KG1 (cell line): ENCODE measurements around the gene EDRF1.

ENCODE experiments used
- DNase-seq: peaks from one replicate; lab custom pipeline; 2025; lab: John Stamatoyannopoulos, UW

Gene EDRF1

DNA sequence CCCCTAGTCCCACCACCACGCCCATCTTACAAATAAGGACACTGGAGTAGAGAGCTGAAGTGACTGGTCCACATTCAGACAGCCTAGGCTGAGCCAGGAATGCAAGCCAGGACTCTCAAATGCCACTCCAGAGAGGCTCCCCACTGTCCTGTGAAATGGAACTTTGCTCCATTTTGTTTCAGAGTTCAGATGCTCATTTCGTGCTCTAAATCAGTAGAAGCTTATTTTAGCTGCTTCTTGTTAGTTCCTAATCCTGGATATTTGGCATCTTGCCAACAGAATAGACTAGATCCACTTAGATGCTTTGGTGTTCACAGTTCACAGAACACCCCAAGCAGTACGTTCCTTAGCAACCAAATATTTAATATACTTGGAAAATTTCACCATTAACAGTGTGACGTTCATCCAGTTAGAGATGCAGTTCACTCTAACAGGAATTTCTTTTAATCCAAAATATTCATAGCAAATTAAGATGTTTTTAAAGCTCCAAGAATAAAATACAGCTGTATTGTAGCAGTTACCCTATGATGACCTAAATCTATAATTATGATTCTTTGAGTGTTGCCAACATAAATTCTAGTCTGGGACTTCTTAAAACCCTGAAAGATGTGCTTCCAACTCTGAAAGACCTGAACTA lies 48.8 kb downstream of the EDRF1 start:
- DNase-seq: no peak

DNA sequence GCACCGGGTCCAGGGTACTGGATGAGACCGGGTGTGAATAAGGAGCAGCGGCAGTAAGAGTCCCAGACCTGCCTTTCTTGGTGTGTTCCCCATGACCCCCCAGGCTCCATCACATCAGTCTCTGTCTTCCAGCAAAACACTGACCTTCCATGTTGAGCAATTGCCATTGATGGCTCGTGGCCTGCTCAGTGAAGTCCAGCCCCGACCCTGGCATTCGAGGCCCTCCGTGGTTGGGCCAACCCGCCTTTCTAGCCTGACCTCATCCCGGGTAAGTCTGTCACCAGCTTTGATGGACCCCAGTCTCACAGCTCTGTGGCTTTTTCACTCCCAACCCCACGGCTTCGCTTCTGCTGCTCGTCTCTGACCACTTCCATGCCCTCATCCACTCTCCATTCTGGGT lies 49.7 kb downstream of the EDRF1 start:
- no peak for DNase-seq

DNA sequence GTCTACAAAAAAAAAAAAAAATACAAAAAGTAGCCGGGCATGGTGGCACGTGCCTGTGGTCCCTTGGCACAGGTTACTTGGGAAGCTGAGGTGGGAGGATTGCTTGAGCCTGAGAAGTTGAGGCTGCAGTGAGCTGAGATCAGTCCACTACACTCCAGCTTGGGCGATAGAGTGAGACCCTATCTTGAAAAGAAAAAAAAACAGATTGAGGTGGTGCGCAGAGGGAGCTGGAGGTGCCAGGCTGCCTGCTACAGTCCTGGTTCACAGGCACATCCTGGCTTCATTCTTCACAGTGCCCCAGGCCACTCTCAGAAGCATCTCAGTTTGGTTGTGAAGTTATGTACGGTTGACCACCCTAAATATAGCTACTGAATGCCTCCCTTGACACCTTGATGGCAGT lies 51.3 kb downstream of the EDRF1 start:
- no peak for DNase-seq

DNA sequence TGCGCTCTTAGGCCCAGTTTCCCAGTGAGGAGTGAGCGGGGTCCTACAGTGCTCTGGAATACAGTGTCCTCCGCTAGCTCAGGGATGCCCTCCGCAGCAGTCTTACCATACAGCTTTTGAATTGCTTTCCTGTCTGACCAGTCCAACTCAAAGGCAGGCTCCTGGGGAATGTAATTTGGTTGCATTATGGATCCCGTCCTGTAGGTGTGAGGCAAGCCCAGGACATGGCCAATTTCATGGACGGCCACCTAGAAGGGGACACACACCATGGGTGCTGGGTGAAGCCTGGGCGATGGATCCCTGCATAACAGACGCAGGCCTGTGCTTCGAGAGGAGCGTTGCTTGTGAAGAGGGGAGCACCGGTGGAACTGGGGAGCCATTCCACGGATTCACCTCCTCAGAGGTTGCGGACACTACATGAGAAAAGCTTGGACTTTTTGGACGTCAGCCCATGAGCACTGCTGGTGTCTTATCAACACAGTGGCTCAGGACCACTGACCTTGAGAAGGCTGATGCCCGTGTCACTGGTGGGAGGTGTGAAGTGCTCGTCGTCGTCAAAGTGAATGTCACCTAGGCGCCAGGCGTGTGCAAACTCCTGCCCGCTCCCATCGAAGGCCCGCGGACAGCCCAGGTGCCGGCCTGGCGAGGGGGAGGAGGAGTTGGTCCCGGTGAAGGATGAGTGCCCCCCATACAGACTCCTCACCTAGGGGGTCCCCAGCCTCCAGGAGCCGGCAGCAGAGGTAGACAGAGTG lies 52.8 kb downstream of the EDRF1 start:
- DNase-seq: no peak

DNA sequence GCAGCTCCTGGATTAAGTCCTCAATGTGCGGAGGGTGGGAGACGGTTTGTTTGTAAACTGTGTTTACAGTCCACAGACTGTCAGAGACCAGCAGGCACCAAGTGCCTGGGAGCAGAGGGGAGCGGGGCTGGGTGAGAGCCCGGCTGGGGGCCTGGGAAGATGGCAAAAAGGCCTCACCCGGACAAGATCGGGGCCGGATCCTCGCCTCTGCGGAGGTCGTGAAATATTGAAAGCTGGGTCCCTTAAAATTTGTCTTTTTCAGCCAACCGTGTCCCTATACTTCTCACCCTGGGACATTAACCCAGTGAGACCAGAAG lies 53.3 kb downstream of the EDRF1 start:
- DNase-seq: no peak

DNA sequence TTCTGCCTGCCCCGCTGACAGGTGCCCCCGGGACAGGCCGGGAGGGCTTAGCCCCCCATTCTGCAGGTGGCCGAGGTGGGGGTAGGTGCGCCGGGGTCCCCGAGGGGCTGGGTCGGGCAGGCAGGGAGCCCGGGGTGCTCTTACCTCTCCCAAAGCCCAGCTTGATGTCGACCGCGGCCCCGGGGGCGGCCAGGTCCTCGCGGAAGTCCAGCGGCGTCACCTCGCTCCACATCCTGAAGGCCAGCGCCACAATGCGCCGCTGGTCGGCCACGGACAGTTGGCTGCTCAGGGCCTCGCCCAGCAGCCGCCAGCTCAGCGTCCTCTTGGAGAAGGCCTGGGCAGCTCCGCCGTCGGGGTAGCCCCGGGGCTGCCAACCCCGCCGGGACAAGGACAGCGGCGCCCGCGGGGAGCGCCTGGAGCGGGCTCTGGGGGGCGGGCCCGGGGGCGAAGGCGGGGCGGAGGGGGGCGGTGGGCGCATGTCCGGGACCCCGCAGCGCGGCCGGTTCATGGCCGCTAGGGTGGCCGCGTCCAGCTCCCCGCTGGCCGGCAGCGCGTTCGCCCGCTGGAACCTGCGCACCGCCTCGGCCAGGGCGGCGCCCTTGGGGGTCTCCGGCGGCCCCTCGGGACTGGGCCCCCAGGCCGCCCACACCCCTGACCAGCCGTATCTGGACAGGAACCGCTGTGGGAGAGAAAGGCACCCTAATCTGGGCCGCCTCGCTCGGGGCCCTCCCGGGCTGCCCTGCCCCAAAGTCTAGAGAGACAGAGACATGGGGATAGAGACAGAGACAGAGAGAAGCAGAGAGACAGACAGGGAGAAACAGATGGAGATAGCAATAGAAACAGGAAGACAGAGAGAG lies 54.4 kb downstream of the EDRF1 start:
- DNase-seq: no peak

DNA sequence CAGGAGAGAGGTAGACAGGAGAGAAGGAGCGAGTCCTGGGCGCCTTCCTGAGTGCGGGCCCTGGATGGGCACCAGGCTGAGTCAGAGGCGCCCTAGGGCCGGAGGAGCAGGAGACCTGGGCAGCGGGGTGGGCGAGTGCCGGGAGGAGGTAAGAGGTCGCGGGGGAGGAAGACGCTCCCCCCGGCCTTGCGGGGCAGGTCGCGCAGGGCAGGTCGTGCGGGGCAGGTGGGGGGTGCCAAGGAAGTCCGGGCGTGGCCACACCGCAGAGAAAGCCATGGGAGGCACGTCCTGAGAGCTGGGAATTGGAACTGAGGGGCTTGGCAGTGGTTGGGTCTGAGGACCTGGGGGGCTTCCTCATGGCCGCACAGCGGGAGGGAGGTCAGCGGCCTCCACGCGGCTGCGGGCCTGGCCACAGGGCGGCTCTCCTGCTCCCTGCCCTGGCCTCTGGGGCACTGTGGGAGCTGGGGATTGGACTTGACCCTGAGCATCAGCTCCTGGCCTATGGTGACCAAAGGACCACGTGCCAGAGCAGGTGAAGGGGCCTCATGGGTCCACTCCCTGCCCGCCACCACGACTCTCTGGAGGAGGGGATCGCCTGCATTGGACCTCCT lies 55.2 kb downstream of the EDRF1 start:
- DNase-seq: no peak

DNA sequence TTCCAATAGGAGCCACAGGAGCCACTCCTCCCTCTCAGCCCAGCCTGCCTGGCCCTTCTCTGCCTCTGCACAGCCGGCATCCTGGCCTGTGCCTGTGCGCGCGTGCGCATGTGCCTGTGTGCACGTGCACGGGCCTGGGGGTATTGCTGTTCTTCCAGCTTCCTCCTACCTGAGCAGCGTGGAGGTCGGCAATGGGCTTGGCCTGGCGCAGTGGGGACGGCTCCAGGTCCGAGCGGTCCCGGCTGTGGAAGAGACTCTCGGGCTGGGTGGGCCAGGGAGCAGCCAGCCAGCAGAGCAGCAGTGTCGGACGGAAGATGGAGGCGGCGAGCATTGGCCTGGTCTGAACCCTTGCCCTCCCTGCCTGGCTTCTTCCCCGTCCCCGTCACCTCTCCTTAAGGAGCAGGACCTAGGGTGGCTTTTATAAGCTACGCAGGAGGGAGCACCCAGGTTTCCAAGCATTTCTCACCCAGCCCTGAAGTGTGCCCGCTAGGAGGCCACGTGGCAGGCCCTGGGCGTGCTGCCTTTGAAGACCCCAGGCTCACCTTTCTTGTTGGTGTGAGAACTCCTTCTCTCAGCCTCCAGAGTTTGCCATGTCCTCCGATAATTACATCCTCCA lies 56.1 kb downstream of the EDRF1 start, which contains the start of gene MMP21:
TSS of gene MMP21 (minus strand) at position 331 of the 616 bp plus-strand sequence. CDS start at position 331, 0 bp downstream.
- no peak for DNase-seq

DNA sequence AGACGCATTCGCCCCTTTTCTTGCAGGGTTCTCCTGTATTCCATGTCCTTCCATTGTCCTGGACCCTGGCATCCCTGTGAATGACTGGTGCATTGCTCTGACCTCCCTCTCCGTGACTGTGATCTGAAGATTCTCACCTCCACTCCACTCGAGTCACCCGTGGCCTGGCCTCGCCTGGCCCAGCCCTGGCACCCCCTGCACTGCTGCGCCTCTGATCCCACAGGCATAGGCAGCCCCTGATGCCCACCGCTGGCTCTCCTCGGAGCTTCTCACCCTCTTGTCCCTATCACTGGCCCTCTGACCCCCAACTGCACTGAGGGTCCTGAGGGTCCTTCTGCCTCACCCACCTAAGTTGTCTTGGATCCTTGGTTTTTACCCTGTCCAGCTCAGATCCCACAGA lies 58.3 kb downstream of the EDRF1 start:
- no peak for DNase-seq

DNA sequence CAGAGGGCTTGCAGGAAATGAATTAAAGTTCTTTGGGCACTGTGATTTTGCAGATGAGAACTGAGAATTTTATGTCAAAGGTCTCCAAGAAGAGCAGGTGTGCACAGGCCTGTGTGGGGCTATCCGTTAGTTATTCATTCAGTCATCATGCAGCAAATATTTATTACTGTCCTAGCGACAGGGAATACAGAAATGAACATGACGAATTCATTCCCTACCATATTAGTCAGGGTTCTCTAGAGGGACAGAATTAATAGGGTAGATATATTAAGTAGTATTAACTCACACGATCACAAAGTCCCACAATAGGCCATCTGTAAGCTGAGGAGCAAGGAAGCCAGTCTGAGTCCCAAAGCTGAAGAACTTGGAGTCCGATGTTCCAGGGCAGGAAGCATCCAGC lies 59.0 kb downstream of the EDRF1 start:
- no peak for DNase-seq

DNA sequence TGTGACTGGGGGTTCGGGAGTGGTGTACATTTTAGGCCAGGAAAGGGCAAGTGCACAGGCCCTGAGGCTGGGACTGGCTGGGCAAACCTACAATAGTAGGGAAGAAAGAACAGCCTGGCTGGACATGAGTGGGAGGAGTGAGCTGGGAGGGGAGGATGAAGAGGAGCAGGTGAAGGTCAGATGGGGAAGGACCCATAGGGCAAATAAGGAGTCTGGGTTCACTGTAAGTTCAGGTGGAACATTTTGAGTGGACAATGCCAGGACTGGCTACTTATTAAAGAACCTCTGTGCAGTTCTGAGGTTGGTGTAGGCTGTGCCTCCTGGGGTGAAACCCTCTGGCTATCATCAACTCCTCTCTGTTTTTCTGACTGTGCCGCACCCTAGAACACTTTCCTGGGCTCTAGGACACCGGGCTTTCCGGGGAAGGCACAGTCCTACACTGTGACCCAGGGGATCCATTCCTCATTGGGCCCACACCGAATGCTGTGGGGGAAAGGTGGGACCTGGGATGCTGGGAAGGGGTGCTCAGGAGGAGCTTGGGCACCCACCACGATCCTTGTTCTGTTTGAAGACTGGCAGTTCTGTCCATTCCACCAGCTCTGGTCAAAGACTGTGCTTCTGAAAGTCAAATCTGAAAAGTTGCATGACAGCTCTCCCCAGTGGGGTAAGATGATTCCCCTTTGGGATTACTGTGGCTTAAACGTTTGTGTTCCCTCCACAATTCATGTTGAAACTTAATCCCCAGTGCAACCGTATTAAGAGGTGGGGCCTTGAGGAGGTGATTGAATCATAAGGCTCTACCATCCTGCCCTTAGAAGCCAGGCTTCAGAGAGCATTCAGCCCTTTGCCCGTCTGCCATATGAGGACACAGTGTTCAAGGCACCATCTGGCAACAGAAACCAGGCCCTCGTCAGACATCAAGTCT lies 60.2 kb downstream of the EDRF1 start:
- DNase-seq: no peak

DNA sequence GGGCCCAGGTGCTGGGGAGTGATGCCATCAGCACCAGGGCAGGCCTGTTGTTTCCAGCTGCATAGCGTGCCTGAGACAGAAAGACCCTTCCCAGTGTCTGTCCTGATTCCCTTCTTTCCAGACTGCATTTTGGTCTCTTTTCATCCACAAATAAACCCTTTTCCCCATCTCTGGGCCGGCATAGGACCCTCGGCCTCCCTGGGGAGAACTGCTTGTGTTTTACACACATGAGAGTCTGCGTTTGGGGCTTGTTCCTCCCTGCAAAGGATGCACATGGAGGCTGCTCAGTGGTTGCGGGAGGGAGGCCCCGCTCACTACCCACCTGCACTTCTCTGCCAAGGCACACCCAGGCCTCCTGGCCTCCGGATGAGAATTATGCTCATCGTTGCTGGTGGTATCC lies 61.9 kb downstream of the EDRF1 start:
- DNase-seq: no peak

DNA sequence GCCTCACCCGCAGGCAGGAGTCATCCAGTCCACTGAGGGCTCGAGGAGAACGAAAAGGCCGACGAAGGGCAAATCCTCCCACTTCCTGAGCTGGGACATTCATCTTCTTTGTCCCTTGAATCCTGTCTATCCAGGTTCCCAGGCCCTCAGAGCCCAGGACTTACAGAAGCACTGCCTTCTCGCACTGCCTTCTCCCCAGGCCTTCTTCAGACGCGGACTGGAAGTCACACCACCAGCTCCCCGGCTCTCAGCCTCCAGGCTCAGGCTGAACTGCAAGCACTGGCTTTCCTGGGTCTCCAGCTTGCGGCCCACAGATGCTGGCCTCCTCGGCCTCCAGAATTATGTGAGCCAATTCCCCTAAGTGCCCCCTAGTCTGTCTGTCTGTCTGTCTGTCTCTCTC lies 62.5 kb downstream of the EDRF1 start:
- no peak for DNase-seq

DNA sequence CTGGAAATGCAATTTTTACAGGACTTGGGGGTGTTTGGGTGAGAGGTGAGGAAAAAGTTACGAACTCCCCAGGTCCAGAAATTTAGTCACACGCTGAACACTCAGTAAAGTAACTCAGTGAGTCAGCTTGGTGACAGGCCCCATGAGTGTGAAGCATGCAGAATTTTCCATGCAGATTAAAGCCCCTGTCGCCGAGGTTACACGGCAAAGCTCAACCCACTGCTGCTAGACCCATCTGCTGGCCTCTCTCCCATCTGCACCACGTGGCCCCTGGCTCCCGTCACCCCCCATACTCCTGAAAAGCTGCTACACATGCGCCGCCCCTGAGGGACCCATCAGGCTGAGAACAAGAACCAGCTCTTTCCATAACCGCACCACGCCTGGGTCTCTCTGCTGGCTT lies 63.1 kb downstream of the EDRF1 start:
- no peak for DNase-seq

DNA sequence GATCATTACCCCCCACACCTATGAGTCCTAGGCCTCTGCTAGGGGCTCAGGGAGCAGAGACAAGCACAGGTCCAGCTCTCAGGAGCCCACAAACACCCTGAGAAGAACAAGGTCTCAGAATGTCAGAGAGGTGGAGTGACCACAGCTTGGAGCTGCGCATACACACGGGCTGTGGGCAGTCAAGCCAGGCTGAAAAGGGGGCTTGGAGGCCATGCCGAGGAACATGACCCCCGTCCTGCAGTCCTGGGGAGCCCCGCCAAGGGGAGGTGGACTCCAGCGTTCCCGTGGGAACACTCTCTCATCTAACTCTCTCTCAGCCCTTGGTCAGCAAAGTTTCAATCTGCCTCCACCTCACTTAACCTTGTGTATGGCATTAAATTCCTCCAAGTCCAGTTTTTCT lies 63.9 kb downstream of the EDRF1 start:
- DNase-seq: no peak

DNA sequence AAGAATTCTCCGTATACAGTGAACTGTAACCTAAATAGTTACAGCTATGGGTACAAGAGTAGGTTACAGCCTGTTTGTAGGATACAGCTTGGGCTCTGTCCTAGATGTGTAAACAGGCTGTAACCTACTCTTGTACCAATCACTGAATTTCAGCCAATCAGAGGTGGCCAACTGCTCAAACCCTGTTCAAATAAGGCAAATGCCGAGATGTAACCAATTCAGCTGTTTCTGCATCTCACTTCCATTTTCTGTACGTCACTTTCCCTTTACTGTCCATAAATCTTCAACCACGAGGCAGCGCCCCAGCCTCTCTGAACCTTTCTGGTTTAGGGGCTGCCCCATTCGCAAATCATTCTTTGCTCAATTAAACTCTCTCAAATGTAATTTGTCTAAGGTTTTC lies 64.4 kb downstream of the EDRF1 start:
- DNase-seq: no peak

DNA sequence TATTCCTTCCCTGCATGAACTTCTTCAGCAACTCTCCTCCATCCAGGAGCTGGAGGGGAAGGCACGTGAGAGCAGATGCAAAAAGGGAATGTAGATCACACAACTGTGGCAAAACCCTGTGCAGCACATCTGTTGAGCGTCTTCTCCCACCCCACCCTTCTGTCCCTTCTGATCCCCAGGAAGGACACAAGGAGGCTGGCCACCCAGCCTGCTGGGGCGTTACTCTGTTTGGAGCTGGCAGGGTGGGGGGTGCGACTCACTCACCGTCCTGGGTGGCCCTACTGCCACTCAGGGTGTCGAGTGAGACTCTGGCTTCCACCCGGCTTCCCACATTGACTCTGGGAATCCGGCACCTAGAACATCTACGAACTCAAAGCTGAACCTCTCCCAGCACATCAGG lies 66.3 kb downstream of the EDRF1 start:
- DNase-seq: no peak

DNA sequence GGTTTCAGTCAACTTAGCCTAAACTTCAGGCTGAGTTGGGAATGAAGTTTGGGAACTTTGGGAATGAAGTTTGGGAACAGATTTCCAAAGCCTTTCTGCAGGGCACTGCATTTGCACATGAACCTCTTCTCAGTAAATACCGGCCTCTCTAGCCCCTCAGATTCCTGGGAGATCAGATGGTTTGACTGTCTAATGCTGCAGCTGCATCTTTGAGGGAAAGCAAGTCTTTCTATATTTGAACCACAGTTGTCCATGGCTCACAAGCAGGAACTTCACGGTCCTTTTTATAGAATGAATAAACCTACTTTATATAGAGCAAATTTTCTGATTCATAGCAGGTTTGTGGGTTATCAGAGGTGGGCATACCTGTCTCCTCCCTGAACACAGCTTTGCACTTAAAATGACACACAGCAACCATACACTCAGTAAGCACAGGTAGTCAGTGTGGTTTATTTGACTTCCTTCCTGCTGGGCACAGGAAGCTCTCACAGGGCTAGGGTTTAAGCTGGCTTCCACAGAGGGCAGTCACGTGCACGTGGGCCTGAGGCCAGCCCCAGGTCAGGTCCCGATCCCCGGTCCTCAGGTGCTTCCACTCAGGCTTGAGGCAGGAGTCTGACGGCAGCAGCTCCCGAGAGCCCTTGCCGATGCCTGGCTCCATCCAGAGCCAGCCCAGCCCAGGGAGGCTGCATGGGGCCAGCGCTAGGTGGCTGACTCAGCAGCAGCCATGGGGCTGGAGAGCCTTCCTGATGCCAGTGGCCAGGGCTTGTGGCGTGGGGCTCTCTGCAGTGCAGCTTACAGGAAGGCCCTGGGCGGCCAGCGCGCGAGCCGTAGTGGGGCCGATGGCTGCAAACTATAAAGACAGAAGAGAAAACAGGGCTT lies 68.9 kb downstream of the EDRF1 start:
- no peak for DNase-seq

DNA sequence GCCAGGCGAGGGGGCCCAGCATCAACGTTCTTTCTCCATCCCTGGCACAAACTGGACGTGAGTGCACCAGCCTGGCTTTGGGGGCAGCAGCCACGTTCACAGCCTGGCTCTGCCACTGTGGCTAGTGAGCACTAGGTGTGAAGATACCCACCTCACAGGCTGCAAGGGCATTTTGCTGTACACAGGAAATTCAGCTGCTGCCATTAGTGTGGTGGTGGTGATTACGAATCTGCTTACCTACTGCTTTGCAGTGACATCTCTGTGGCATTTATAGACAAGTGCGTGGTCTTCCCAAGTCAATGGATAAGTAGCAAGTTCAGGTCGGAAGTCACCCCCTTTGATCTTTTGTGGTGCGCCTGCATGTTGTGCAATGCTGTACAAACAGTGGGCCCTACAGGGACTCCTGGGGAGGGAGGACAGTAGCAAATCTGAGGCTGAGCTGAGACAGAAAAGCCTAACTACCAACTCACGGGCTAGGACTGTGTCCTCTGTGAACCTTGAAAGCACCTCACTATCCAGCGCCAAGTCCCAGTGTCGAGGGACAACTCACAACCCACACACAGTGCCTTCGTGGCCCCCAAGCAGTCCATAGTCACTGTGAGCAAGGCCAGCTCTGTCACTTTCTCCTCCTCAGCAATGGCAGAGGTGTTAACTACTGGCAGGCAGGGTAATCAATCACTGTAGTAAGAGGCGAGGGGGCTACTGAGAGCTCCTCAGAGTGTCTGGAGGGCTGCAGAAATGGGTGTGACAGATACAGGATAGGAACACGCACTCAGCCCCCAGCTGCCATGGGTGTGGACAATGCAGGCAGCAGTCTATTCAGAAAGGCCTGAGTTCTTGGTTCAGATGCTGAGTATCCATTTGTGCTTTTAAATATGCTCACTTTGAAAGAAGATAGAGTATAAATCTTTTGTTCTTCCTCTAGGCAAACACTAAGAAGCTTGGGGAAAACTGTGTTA lies 73.1 kb downstream of the EDRF1 start:
- no peak for DNase-seq
